ENCODE measurements around the gene PDLIM7. TPM values are rescaled to one million over a fixed set of nuclear protein-coding genes. Genes with fewer than 3 reads are reported as not detected.

PDLIM7 gene
- polyA plus RNA-seq, 1 donor (not counting 4 experiments of a cell fraction or from before 2014, with no cell fraction given), result 48.5 TPM

GRCh38 chr5:177519463-177520235 lies 22.2 kb upstream of the PDLIM7 start:
- no peaks in the 10 kb centered on the region for H4K20me1 ChIP-seq (ENCODE audit: control insufficient read depth, extremely low read depth, insufficient read depth, low read length)
- FAIRE-seq (no peak), DNase-seq (ENCODE audit: low read depth, low spot score) (no peak)
- TF ChIP-seq CTCF (optimal IDR thresholded peaks at IDR 0.05 in 1 of 3, IDR thresholded peaks at IDR 0.05 in 1 of 3, conservative IDR thresholded peaks at IDR 0.05 in 1 of 3; ENCODE audit: extremely low read depth in 1 of 3, insufficient read depth in 2 of 3, low read length in 3 of 3), result no peak
- no peak for TF ChIP-seq EZH2 (IDR thresholded peaks at IDR 0.05; ENCODE audit: low read length)
- H3K4me3 ChIP-seq (ENCODE audit: control insufficient read depth in 2 of 3, extremely low read depth in 1 of 3, insufficient read depth in 2 of 3, low read depth in 1 of 3, low read length in 3 of 3), result no peak overlapping the region
- no peak overlapping the region for H3K27ac ChIP-seq (ENCODE audit: control insufficient read depth, insufficient read depth, low read length)
- no peaks in the 10 kb centered on the region for H3K9me3 ChIP-seq (ENCODE audit: control insufficient read depth, low read depth, low read length)
- H2AFZ ChIP-seq (ENCODE audit: control insufficient read depth, low read length), result no peak overlapping the region
- dilution Hi-C loops (cut with MboI; ENCODE audit: extremely low pct_ligation_motif_present, low sequenced_read_pairs), result no loop called here
- H3K27me3 ChIP-seq (ENCODE audit: control insufficient read depth, extremely low read depth, insufficient read depth, low read length), result no peaks in the 10 kb centered on the region
- no peak overlapping the region for H3K9ac ChIP-seq (ENCODE audit: control insufficient read depth, extremely low read depth, insufficient read depth, low read length)
- no peak overlapping the region for H3K4me2 ChIP-seq (ENCODE audit: control insufficient read depth, extremely low read depth, insufficient read depth, low read depth, low read length)
- peaks cover 15% of the 10 kb centered on the region for H3K4me1 ChIP-seq (ENCODE audit: control insufficient read depth, extremely low read depth, insufficient read depth, low read length)
- H3K79me2 ChIP-seq (ENCODE audit: control insufficient read depth, insufficient read depth, low read length), result peaks cover 24% of the 10 kb centered on the region
- H3K36me3 ChIP-seq (ENCODE audit: control insufficient read depth in 2 of 2, extremely low read depth in 1 of 2, insufficient read depth in 2 of 2, low read length in 2 of 2), result peaks cover 33 to 34% of the 10 kb centered on the region in 2 experiments
- no peaks in the 10 kb centered on the region for H3K9me1 ChIP-seq (ENCODE audit: control insufficient read depth, extremely low read depth, insufficient read depth, low read length)

GRCh38 chr5:177516601-177517568 lies 19.5 kb upstream of the PDLIM7 start, which contains the start of gene DDX41:
TSS of gene DDX41 (minus strand) at chr5:177516961. CDS start at chr5:177516945, 16 bp downstream.
- FAIRE-seq (peak; percentile 93), DNase-seq (ENCODE audit: low read depth, low spot score) (peak; percentile 84)
- Histone ChIP-seq H3K36me3 (ENCODE audit: control insufficient read depth in 2 of 2, extremely low read depth in 1 of 2, insufficient read depth in 2 of 2, low read length in 2 of 2) (peaks cover 32 to 44% of the 10 kb centered on the region in 2 experiments), H3K4me2 (ENCODE audit: control insufficient read depth, extremely low read depth, insufficient read depth, low read depth, low read length) (peak within 1 kb of the TSS; percentile 88), H3K9me1 (ENCODE audit: control insufficient read depth, extremely low read depth, insufficient read depth, low read length) (no peaks in the 10 kb centered on the region), H4K20me1 (ENCODE audit: control insufficient read depth, extremely low read depth, insufficient read depth, low read length) (no peaks in the 10 kb centered on the region), H3K27ac (ENCODE audit: control insufficient read depth, insufficient read depth, low read length) (peak within 1 kb of the TSS; percentile 68), H3K79me2 (ENCODE audit: control insufficient read depth, insufficient read depth, low read length) (peaks cover 29% of the 10 kb centered on the region), H3K4me1 (ENCODE audit: control insufficient read depth, extremely low read depth, insufficient read depth, low read length) (peaks cover 15% of the 10 kb centered on the region), H3K9ac (ENCODE audit: control insufficient read depth, extremely low read depth, insufficient read depth, low read length) (peak within 1 kb of the TSS; percentile 85), H3K9me3 (ENCODE audit: control insufficient read depth, low read depth, low read length) (no peaks in the 10 kb centered on the region), H2AFZ (ENCODE audit: control insufficient read depth, low read length) (peak within 1 kb of the TSS; percentile 92), H3K4me3 (ENCODE audit: control insufficient read depth in 2 of 3, extremely low read depth in 1 of 3, insufficient read depth in 2 of 3, low read depth in 1 of 3, low read length in 3 of 3) (peak within 1 kb of the TSS; percentile 65 to 80 (median 77)), H3K27me3 (ENCODE audit: control insufficient read depth, extremely low read depth, insufficient read depth, low read length) (no peaks in the 10 kb centered on the region)
- dilution Hi-C loops (cut with MboI; ENCODE audit: extremely low pct_ligation_motif_present, low sequenced_read_pairs), result no loop called here
- TF ChIP-seq EZH2 (IDR thresholded peaks at IDR 0.05; ENCODE audit: low read length) (no peak), CTCF (optimal IDR thresholded peaks at IDR 0.05 in 1 of 3, IDR thresholded peaks at IDR 0.05 in 1 of 3, conservative IDR thresholded peaks at IDR 0.05 in 1 of 3; ENCODE audit: extremely low read depth in 1 of 3, insufficient read depth in 2 of 3, low read length in 3 of 3) (no peak)
